SK-N-SH (cell line): ENCODE data around the gene UBAC2.

Experiments
- EP300 ChIP-seq, 2 experiments: IDR thresholded peaks; 2 replicates each; pipeline versions ENCODE4 v1.4.0 to v1.6.1; 2012; ENCODE audit warnings: borderline replicate concordance in 1 of 2, low read depth in 1 of 2, low read length in 1 of 2
- RAD21 ChIP-seq: IDR thresholded peaks from 2 replicates; pipeline ENCODE4 v1.6.1; 2012; ENCODE audit warnings: mild to moderate bottlenecking, low read length
- RCOR1 ChIP-seq: fragments of 150-350 bp; IDR thresholded peaks from 2 replicates; pipeline ENCODE4 v1.6.1; 2017; ENCODE audit warnings: antibody characterized with exemption, low read length
- RFX5 ChIP-seq: IDR thresholded peaks from 2 replicates; pipeline ENCODE4 v1.6.1; 2012; ENCODE audit warnings: mild to moderate bottlenecking, improper control_type of control experiment, low read length
- YY1 ChIP-seq: IDR thresholded peaks from 2 replicates; pipeline ENCODE4 v1.4.0; 2012; ENCODE audit warnings: low read depth, mild to moderate bottlenecking
- TF ChIP-seq, protein P1 (sequence below): fragments of 200-600 bp; sonication (generic); IDR thresholded peaks from 2 replicates; pipeline ENCODE4 v1.6.1; 2017; ENCODE audit warnings: antibody characterized with exemption, mild to moderate bottlenecking, moderate library complexity
- TF ChIP-seq, protein P2 (sequence below): IDR thresholded peaks from 2 replicates; pipeline ENCODE4 v1.4.0; 2012; ENCODE audit warnings: low read depth, borderline replicate concordance

DNA sequence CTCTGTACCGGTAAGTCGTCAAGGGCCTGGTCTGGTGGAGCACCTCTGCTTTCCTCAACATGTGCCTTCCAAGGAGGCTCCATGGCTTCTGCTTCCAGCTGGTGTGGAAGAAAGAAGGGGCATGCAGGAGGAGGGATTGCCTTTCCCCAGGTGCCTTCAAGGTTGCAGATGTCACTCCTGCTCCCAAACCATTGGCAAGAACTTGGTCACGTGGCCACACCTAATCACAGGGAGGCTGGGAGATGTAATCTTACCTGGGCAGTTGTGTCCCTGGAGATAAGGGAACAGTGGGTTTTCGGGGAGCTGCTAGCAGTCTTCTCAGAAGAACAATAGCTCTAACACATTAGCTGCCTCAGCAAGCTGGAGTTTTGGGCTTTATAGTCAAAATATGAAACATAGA is 67.3 kb downstream of the UBAC2 start:
- TF ChIP-seq, protein P1, sequence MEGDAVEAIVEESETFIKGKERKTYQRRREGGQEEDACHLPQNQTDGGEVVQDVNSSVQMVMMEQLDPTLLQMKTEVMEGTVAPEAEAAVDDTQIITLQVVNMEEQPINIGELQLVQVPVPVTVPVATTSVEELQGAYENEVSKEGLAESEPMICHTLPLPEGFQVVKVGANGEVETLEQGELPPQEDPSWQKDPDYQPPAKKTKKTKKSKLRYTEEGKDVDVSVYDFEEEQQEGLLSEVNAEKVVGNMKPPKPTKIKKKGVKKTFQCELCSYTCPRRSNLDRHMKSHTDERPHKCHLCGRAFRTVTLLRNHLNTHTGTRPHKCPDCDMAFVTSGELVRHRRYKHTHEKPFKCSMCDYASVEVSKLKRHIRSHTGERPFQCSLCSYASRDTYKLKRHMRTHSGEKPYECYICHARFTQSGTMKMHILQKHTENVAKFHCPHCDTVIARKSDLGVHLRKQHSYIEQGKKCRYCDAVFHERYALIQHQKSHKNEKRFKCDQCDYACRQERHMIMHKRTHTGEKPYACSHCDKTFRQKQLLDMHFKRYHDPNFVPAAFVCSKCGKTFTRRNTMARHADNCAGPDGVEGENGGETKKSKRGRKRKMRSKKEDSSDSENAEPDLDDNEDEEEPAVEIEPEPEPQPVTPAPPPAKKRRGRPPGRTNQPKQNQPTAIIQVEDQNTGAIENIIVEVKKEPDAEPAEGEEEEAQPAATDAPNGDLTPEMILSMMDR, result no peak
- TF ChIP-seq, protein P2, sequence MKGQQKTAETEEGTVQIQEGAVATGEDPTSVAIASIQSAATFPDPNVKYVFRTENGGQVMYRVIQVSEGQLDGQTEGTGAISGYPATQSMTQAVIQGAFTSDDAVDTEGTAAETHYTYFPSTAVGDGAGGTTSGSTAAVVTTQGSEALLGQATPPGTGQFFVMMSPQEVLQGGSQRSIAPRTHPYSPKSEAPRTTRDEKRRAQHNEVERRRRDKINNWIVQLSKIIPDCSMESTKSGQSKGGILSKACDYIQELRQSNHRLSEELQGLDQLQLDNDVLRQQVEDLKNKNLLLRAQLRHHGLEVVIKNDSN, result no peak
- TF ChIP-seq RCOR1 (no peak), RFX5 (no peak), YY1 (no peak), EP300 (IDR thresholded peaks at IDR 0.05; ENCODE audit: borderline replicate concordance in 1 of 2, low read depth in 1 of 2, low read length in 1 of 2) (no peak), RAD21 (no peak)
